ENCODE data around the gene EIF2AK3. TPM values are rescaled to one million over a fixed set of nuclear protein-coding genes. Genes with fewer than 3 reads are reported as not detected.
A peak's percentile ranks its signal among the peaks of the same experiment; 100 is the strongest.

Gene EIF2AK3
- total and polyA plus RNA-seq, 2 experiments from 2014 or later, result 7.5 to 15.5 TPM

DNA sequence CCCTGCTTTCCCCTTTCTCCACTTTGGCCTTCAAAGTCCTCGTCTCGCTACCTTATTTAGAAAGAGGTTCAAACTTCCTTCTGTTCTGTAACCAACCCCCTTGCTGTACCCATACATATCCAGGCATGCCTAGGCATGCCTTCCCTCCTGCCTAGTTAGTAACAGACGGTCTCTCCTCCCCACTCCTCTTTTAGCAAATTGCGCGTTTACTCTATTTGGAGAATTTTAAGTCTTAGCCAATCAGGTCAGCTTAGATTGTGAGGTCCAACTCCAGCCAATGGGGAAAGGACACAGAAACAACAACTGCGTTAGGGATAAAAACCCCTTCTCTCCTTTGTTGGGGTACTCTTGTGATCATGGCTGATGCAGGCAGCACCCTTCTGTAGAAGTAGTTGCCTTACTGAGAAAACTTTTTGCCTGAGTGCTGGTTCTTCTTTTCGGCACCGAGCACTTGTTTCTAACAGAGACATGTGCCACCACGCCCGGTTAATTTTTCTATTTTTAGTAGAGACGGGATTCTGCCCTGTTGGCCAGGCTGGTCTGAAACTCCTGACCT is 88.8 kb downstream of the EIF2AK3 start:
- no peak overlapping the region for H3K4me3 ChIP-seq
- H3K79me2 ChIP-seq (ENCODE audit: insufficient read depth), result no peaks in the 10 kb centered on the region
- no peaks in the 10 kb centered on the region for H3K27me3 ChIP-seq (replicated peaks; ENCODE audit: insufficient read depth)
- no peak overlapping the region for H3K9ac ChIP-seq
- no peaks in the 10 kb centered on the region; the same call in 1 of the 2 replicates for H3F3A ChIP-seq (ENCODE audit: insufficient read depth)
- no peaks in the 10 kb centered on the region for H4K20me1 ChIP-seq (ENCODE audit: insufficient read depth)
- H3K27ac ChIP-seq, result no peak overlapping the region
- no peaks in the 10 kb centered on the region for H3K36me3 ChIP-seq (ENCODE audit: low read depth)
- H2AFZ ChIP-seq, result no peak overlapping the region
- no peak for DNase-seq
- H3K4me1 ChIP-seq (ENCODE audit: insufficient read depth), result peaks cover 3% of the 10 kb centered on the region; the same call in 1 of the 2 replicates
- H3K9me2 ChIP-seq (ENCODE audit: insufficient read depth), result no peaks in the 10 kb centered on the region
- 73 to 77% methylated on average over 11 of the region's 11 CpGs for WGBS, 2 experiments (ENCODE audit: low coverage in 1 of 2, low lambda C conversion rate in 2 of 2, missing lambda C conversion rate in 2 of 2)
- no peak for TF ChIP-seq EZH2 (IDR thresholded peaks at IDR 0.05; ENCODE audit: insufficient read depth, poor library complexity, severe bottlenecking)
- no peak for TF ChIP-seq EZH2phosphoT487 (IDR thresholded peaks at IDR 0.05; ENCODE audit: insufficient read depth, low read depth)
- in situ Hi-C loops (cut with MboI), result no loop called here
- H3K9me3 ChIP-seq (ENCODE audit: low read depth), result no peaks in the 10 kb centered on the region
- H3K4me2 ChIP-seq (ENCODE audit: unreplicated experiment), result no peak overlapping the region

DNA sequence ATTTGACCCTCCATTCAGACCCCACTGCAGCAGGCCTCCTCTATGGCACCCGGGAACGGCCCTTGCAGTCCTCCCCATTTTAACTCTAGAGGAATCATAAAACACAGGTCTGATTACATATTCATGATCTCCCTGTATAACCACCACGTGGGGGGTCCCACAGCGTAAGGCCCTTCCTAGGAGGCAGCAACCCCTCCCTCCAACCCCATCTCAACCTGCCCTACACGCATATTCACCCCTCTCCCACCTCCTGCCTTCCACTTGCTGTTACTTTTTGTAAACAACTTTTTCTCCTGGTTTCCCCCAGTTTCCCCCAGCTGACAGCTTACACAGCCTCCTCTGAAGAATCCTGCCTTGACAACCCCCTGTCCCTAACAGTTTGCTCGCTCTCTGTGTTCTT is 89.6 kb downstream of the EIF2AK3 start:
- H3K9me2 ChIP-seq (ENCODE audit: insufficient read depth), result no peaks in the 10 kb centered on the region
- no peak overlapping the region for H3K4me2 ChIP-seq (ENCODE audit: unreplicated experiment)
- no peaks in the 10 kb centered on the region for H3K27me3 ChIP-seq (replicated peaks; ENCODE audit: insufficient read depth)
- H3K79me2 ChIP-seq (ENCODE audit: insufficient read depth), result no peaks in the 10 kb centered on the region
- no peaks in the 10 kb centered on the region for H4K20me1 ChIP-seq (ENCODE audit: insufficient read depth)
- H3K9me3 ChIP-seq (ENCODE audit: low read depth), result no peaks in the 10 kb centered on the region
- in situ Hi-C loops (cut with MboI), result no loop called here
- DNase-seq, result no peak
- no peaks in the 10 kb centered on the region; the same call in 1 of the 2 replicates for H3F3A ChIP-seq (ENCODE audit: insufficient read depth)
- H3K36me3 ChIP-seq (ENCODE audit: low read depth), result no peaks in the 10 kb centered on the region
- H2AFZ ChIP-seq, result no peak overlapping the region
- H3K4me1 ChIP-seq (ENCODE audit: insufficient read depth), result peaks cover 3% of the 10 kb centered on the region; the same call in 1 of the 2 replicates
- WGBS, 2 experiments (ENCODE audit: low coverage in 1 of 2, low lambda C conversion rate in 2 of 2, missing lambda C conversion rate in 2 of 2), result 33 to 46% methylated on average over 6 of the region's 6 CpGs
- TF ChIP-seq EZH2phosphoT487 (IDR thresholded peaks at IDR 0.05; ENCODE audit: insufficient read depth, low read depth) (no peak), EZH2 (IDR thresholded peaks at IDR 0.05; ENCODE audit: insufficient read depth, poor library complexity, severe bottlenecking) (no peak)
- H3K27ac ChIP-seq, result no peak overlapping the region
- no peak overlapping the region for H3K9ac ChIP-seq
- no peak overlapping the region for H3K4me3 ChIP-seq

DNA sequence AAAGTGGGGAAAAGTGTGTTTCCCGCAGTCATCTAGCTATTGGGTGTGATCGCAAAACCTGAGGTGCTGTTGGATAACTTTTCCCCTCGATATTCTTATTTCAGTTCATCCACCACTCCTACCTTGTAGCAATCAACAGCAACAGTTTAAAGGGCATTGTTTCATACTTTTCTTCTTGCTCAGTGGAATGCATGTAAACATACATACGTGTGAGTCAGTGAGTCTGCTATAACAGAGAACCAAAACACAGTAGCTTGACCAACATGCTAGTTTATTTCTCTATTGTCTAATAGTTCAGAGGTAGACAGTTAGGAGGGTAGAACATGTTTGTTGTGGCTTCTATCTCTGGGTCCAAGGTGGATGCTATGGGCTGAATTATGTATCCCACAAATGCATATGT is 97.2 kb downstream of the EIF2AK3 start:
- in situ Hi-C loops (cut with MboI), result no loop called here
- peak; percentile 11 for DNase-seq

DNA sequence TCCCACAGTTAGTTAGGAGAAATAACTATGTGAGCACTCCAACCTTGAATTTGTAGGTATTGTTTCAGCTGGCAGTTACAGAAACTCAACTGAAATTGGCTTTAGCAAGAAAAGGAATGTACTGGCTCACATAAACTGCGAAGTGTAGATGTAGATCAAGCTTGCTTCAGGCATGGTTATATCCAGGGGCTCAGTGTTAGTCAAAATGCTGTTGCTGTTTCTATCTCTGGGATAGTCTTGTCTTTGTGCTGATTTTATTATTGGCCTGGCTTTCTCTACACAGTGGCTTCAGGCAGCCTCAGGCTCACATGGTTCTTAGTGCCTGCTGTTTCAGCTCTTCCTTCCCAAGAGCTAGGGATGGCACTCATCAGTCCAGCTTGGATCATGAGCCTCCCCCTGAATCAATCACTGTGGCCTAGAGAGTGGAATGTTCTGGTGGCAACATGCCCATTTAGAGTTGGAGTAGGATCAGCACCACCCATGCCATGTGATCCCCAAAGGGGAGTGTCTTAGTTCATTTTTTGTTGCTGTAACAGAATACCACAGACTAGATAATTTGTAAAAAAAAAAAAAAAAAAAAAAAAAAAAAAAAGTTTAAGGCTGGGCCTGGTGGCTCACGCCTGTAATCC is 105.7 kb downstream of the EIF2AK3 start:
- H3K79me2 ChIP-seq (ENCODE audit: insufficient read depth), result no peaks in the 10 kb centered on the region
- no peak for DNase-seq
- H3K9ac ChIP-seq, result no peak overlapping the region
- H2AFZ ChIP-seq, result no peak overlapping the region
- in situ Hi-C loops (cut with MboI), result no loop called here
- no peaks in the 10 kb centered on the region for H3K9me3 ChIP-seq (ENCODE audit: low read depth)
- no peaks in the 10 kb centered on the region for H3K9me2 ChIP-seq (ENCODE audit: insufficient read depth)
- H3K27ac ChIP-seq, result no peak overlapping the region
- no peaks in the 10 kb centered on the region for H4K20me1 ChIP-seq (ENCODE audit: insufficient read depth)
- no peak overlapping the region for H3K4me2 ChIP-seq (ENCODE audit: unreplicated experiment)
- peaks cover 5% of the 10 kb centered on the region for H3K27me3 ChIP-seq (replicated peaks; ENCODE audit: insufficient read depth)
- 24 to 25% methylated on average over 2 of the region's 2 CpGs for WGBS, 2 experiments (ENCODE audit: low coverage in 1 of 2, low lambda C conversion rate in 2 of 2, missing lambda C conversion rate in 2 of 2)
- no peaks in the 10 kb centered on the region for H3K4me1 ChIP-seq (ENCODE audit: insufficient read depth)
- H3F3A ChIP-seq (ENCODE audit: insufficient read depth), result no peaks in the 10 kb centered on the region
- no peak for TF ChIP-seq EZH2phosphoT487 (IDR thresholded peaks at IDR 0.05; ENCODE audit: insufficient read depth, low read depth)
- no peak for TF ChIP-seq EZH2 (IDR thresholded peaks at IDR 0.05; ENCODE audit: insufficient read depth, poor library complexity, severe bottlenecking)
- H3K4me3 ChIP-seq, result no peak overlapping the region
- no peaks in the 10 kb centered on the region for H3K36me3 ChIP-seq (ENCODE audit: low read depth)

More for the DNA sequence above, 97.2 kb downstream of the EIF2AK3 start:
- Histone ChIP-seq H3K4me3 (no peak overlapping the region), H3K27me3 (replicated peaks; ENCODE audit: insufficient read depth) (no peaks in the 10 kb centered on the region; the same call in none of the 2 replicates), H2AFZ (no peak overlapping the region), H3K9me2 (ENCODE audit: insufficient read depth) (no peaks in the 10 kb centered on the region), H3K4me2 (ENCODE audit: unreplicated experiment) (no peak overlapping the region), H4K20me1 (ENCODE audit: insufficient read depth) (no peaks in the 10 kb centered on the region), H3F3A (ENCODE audit: insufficient read depth) (no peaks in the 10 kb centered on the region), H3K79me2 (ENCODE audit: insufficient read depth) (no peaks in the 10 kb centered on the region), H3K36me3 (ENCODE audit: low read depth) (no peaks in the 10 kb centered on the region), H3K9me3 (ENCODE audit: low read depth) (no peaks in the 10 kb centered on the region), H3K27ac (no peak overlapping the region), H3K4me1 (ENCODE audit: insufficient read depth) (no peaks in the 10 kb centered on the region), H3K9ac (no peak overlapping the region)
- WGBS, 2 experiments (ENCODE audit: low coverage in 1 of 2, low lambda C conversion rate in 2 of 2, missing lambda C conversion rate in 2 of 2), result 56 to 61% methylated on average over 4 of the region's 4 CpGs
- no peak for TF ChIP-seq EZH2 (IDR thresholded peaks at IDR 0.05; ENCODE audit: insufficient read depth, poor library complexity, severe bottlenecking)
- TF ChIP-seq EZH2phosphoT487 (IDR thresholded peaks at IDR 0.05; ENCODE audit: insufficient read depth, low read depth), result no peak

Data from GM23248 (cell line).